Immature natural killer cell (primary cell): ENCODE results near the gene LINC00632. TPM values are rescaled to one million over a fixed set of nuclear protein-coding genes. Genes with fewer than 3 reads are reported as not detected.
"Not testable (repeated sequence)": the region's sequence is repeated elsewhere in the genome, so short reads cannot be mapped to it uniquely, and the experiment has no call there.

ENCODE experiments used
- DNase-seq, 3 donors: peaks; one replicate each; pipeline ENCODE4 v3.0.0; 2022; ENCODE audit warnings: mixed read lengths in 1 of 3
- H3K27ac Mint-ChIP-seq, 6 donors: one replicate each; pipeline ENCODE4 v1.8.0; 2020; ENCODE audit warnings: mixed read lengths in 6 of 6, mild to moderate bottlenecking in 5 of 6, inconsistent platforms in 4 of 6, moderate library complexity in 3 of 6
- H3K27me3 Mint-ChIP-seq, 3 donors: one replicate each; pipeline ENCODE4 v1.8.0; 2020 to 2021; ENCODE audit warnings: low read depth in 3 of 3, mild to moderate bottlenecking in 3 of 3, mixed read lengths in 3 of 3, moderate library complexity in 3 of 3, inconsistent platforms in 1 of 3
- H3K36me3 Mint-ChIP-seq, 3 donors: one replicate each; pipeline ENCODE4 v1.8.0; 2020; ENCODE audit warnings: mixed read lengths in 3 of 3, inconsistent platforms in 2 of 3, mild to moderate bottlenecking in 2 of 3
- H3K4me1 Mint-ChIP-seq, 2 donors: one replicate each; pipeline ENCODE4 v1.8.0; 2020; ENCODE audit warnings: inconsistent platforms in 2 of 2, mild to moderate bottlenecking in 2 of 2, mixed read lengths in 2 of 2, moderate library complexity in 1 of 2
- H3K4me3 Mint-ChIP-seq, 5 donors: one replicate each; pipeline ENCODE4 v1.8.0; 2020; ENCODE audit warnings: mild to moderate bottlenecking in 5 of 5, mixed read lengths in 5 of 5, inconsistent platforms in 3 of 5, moderate library complexity in 3 of 5
- H3K9me3 Mint-ChIP-seq, 6 donors: one replicate each; pipeline ENCODE4 v1.8.0; 2020; ENCODE audit warnings: mild to moderate bottlenecking in 6 of 6, mixed read lengths in 6 of 6, inconsistent platforms in 4 of 6, moderate library complexity in 3 of 6
- polyA plus RNA-seq, 3 donors: library from polyadenylated mRNA; unstranded; fragments of 300-500 nt; fragmentation: Illumina TruSeq; gene quantifications; one replicate each; pipeline ENCODE4 v1.2.3, GENCODE V29; 2021

The LINC00632 gene
- not detected for polyA plus RNA-seq

DNA sequence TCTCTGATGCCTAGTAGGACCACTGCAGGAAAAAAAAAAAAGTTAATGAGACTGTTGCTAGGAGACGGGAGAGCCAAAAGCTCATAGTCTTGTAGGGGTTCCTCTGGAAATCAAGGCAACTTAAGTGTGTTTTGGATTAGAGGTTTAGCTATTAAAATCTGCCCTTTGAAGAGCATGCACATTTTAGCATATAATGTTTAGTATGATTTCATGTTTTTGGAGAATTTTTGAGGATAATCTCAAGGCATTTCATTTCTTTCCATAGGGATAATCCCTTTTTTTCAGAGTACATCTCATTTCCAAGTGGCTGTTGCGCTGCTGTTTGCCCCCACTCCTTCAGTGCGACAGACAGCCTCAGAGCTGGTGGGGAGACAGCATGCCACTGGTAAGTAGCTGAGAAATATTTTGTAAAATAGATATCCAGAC, at the start of gene LINC00632:
TSS of gene LINC00632 (plus strand) at position 339 of the 426 bp plus-strand sequence.
- Mint-ChIP-seq H3K9me3 (peaks cover 0 to 1% (median 0%) of the 10 kb centered on the region in 6 donors), H3K27me3 (peaks cover 0 to 9% (median 1%) of the 10 kb centered on the region in 3 donors), H3K27ac (no peak within 1 kb of the TSS)

DNA sequence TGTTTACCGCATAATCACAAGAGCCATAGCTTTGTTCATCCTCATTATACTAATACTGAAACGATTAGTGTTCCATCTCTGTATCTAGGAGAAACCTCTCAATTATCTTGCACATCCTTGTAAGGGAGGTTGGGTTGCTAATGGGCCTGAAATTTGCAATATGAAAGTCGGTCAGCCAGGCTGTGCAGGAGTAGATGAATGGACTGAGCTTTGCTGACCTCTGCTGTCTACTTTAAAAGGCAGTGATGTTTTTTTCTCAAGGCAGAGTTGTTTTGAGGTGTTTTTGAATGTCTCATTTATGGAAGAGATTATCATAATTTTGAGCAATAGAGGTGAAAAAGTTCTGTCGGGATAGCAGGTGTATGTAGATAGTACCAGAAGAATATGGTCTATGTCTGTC, 47.9 kb upstream of the LINC00632 start:
- no peak for DNase-seq

More for the DNA sequence above, at the start of gene LINC00632:
- no peak within 1 kb of the TSS for H3K4me3 Mint-ChIP-seq
- H3K4me1 Mint-ChIP-seq = no peaks in the 10 kb centered on the region
- H3K36me3 Mint-ChIP-seq = no peaks in the 10 kb centered on the region
- no peak for DNase-seq

DNA sequence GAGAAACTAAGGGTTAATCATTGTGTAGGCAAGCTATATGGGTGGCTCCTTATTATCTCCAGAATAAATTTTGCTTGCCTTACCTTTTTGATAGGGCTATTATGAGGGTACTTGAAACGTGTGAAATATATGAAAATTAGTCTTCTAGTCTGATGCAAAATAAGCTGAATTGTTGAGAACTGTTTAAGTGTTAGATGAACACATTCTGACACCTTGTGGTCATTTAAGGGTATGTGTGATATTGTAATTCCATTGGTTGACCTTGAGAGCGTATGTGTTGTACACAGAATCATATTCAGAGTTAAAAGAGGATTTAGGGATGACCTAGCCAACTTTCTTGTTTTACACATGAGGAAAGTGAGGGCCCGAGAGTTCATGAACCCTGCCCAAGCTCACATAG, 44.6 kb upstream of the LINC00632 start:
- H3K4me3 Mint-ChIP-seq = no peak overlapping the region
- no peaks in the 10 kb centered on the region for H3K4me1 Mint-ChIP-seq
- no peak overlapping the region for H3K27ac Mint-ChIP-seq
- peaks cover 0 to 2% (median 0%) of the 10 kb centered on the region in 6 donors for H3K9me3 Mint-ChIP-seq
- H3K27me3 Mint-ChIP-seq = peaks cover 0 to 2% (median 2%) of the 10 kb centered on the region in 3 donors
- DNase-seq = no peak
- no peaks in the 10 kb centered on the region for H3K36me3 Mint-ChIP-seq

More for the DNA sequence above, 47.9 kb upstream of the LINC00632 start:
- Mint-ChIP-seq H3K9me3 (peaks cover 0 to 2% (median 0%) of the 10 kb centered on the region in 6 donors), H3K27me3 (peaks cover 0 to 2% (median 2%) of the 10 kb centered on the region in 3 donors), H3K27ac (no peak overlapping the region), H3K36me3 (no peaks in the 10 kb centered on the region), H3K4me3 (no peak overlapping the region), H3K4me1 (no peaks in the 10 kb centered on the region)

DNA sequence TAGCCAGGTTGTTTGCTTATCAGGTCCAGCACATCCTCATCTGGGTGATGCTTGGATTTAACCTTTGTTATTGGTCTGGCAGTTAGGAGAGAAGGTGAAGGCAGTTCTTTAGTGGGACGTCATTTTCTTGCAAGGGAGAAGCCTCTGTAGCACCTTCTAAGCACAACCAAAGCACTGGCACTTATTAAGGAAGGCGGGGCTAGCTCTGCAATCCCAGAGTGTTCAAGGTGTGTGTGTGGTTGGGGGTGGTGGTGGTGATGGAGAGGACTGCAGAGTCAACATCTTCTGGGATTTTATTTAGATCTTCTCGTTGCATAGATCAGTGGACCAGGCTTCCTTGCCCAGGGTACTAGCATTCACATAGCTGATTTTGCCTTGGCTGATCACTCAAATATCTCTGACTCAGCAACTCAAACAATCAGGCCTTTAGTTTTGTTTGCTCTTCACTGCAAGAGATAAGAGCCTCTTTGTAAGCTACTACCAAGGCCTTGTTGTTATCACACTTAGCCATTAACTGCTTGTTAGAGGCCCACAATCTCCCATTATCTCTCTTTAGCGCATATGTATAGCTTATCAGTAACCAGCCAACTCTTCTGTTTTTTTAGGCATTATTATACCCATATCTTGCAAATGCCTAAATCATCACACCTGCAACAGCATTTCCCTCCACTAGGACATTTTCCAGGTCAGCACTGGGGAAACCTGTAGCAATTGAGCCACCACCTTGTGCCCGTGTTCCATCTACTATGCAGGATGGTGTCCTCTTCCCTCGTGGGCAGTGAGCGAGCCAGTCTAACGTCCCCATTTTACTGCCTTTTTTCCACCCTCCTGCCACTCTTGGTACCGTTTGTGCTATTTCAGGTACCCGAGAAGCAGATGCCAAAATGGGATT, 36.5 kb upstream of the LINC00632 start:
- Mint-ChIP-seq H3K27ac (no peak overlapping the region), H3K4me1 (no peaks in the 10 kb centered on the region), H3K4me3 (no peak overlapping the region), H3K36me3 (no peaks in the 10 kb centered on the region), H3K27me3 (peaks cover 0 to 5% (median 2%) of the 10 kb centered on the region in 3 donors), H3K9me3 (no peaks in the 10 kb centered on the region)
- no peak for DNase-seq

GRCh38 chrX:140687706-140688105, 21.9 kb upstream of the LINC00632 start:
- Mint-ChIP-seq H3K27ac (no peak overlapping the region), H3K27me3 (peaks cover 0 to 9% (median 1%) of the 10 kb centered on the region in 3 donors), H3K4me3 (no peak overlapping the region), H3K9me3 (peaks cover 0 to 2% (median 0%) of the 10 kb centered on the region in 6 donors), H3K4me1 (no peaks in the 10 kb centered on the region), H3K36me3 (no peaks in the 10 kb centered on the region)
- DNase-seq = no peak

GRCh38 chrX:140691596-140691995, 18.0 kb upstream of the LINC00632 start:
- H3K4me1 Mint-ChIP-seq, H3K4me3 Mint-ChIP-seq, H3K36me3 Mint-ChIP-seq, H3K27me3 Mint-ChIP-seq, H3K27ac Mint-ChIP-seq, DNase-seq, H3K9me3 Mint-ChIP-seq: not testable (repeated sequence)

DNA sequence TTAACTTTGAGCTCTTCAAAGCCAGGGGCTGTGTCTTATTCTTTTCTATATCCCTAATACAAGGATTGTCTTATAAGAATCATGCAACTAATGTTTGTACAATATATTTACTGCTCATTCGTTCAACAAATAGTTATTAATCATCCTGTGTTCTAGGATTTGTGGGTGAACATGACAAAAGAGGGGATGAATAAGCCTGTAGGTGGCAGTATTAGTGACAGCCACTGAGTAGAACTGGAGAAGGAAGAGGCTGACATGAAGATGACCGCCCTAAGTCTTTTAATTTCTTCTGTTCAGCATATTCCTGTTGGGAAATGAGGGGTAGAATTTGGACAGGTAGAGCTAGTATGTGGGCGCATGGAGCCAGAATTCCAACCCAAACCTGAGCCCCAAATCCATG, 11.9 kb upstream of the LINC00632 start:
- peaks cover 0 to 2% (median 1%) of the 10 kb centered on the region in 3 donors for H3K27me3 Mint-ChIP-seq
- H3K9me3 Mint-ChIP-seq = no peaks in the 10 kb centered on the region
- no peak for DNase-seq
- H3K36me3 Mint-ChIP-seq = no peaks in the 10 kb centered on the region
- H3K4me3 Mint-ChIP-seq = no peak overlapping the region
- no peak overlapping the region for H3K27ac Mint-ChIP-seq
- no peaks in the 10 kb centered on the region for H3K4me1 Mint-ChIP-seq

DNA sequence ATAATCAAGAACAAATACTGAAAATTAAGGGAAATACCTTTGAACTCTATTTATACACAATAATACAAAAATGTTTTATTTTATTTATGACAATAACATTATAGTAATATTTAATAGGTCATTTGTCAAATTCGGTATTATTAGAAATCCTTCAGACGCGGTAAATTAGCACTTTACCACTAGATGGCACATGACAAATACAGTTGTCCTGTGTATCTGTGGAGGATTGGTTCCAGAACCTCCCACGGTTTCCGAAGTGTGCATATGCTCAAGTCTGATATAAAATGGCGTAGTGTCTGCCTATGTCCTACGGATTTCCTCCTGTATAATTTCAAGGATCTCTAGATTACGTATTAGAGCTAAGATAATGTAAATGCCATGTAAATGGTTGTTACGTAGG, 8.1 kb upstream of the LINC00632 start:
- H3K27ac Mint-ChIP-seq = no peak overlapping the region
- H3K27me3 Mint-ChIP-seq = no peaks in the 10 kb centered on the region
- H3K4me1 Mint-ChIP-seq = no peaks in the 10 kb centered on the region
- no peaks in the 10 kb centered on the region for H3K9me3 Mint-ChIP-seq
- no peak overlapping the region for H3K4me3 Mint-ChIP-seq
- H3K36me3 Mint-ChIP-seq = no peaks in the 10 kb centered on the region
- DNase-seq = no peak

DNA sequence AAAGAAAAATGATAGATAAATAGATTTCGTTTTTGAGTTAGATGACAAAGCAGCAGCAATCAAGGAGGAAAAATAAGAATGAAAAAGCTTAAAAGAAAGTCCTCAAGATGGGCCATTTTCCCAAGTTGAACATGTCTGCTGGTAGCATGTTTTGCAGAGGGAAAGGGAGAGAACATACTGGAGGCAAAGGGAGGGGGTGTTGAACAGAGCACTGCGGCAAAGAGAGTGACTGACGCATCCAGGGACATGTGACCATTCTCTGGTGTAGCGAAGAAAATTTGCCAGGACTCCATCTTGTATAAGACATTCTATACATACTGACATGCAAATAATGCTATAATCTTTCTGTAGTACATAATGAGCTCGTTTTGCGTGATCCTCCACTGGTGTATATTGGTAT, 1.2 kb downstream of the LINC00632 start:
- peaks cover 0 to 1% (median 0%) of the 10 kb centered on the region in 6 donors for H3K9me3 Mint-ChIP-seq
- H3K27me3 Mint-ChIP-seq = peaks cover 0 to 9% (median 1%) of the 10 kb centered on the region in 3 donors
- no peak overlapping the region for H3K27ac Mint-ChIP-seq
- no peaks in the 10 kb centered on the region for H3K4me1 Mint-ChIP-seq
- H3K4me3 Mint-ChIP-seq = no peak overlapping the region
- no peak for DNase-seq
- H3K36me3 Mint-ChIP-seq = no peaks in the 10 kb centered on the region

DNA sequence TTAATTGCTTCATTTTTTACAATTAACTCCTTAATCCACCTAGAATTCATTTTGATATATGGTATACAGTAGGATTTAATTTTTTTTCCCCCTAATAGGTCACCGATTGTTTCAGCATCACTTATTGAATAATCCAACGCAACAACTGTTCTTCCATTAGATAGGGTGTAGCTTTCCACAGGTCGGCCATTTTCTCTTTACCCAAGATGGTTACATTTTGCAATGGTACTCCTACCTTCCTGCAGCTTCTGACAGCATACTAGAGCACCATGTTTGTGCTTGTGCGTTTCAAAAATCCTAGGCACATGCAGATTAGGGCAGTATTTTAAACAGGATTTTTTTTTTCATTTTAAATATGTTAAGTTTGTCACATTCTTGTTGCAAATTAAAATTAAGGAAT, 2.3 kb downstream of the LINC00632 start:
- H3K27me3 Mint-ChIP-seq = peaks cover 0 to 7% (median 1%) of the 10 kb centered on the region in 3 donors
- H3K36me3 Mint-ChIP-seq = no peaks in the 10 kb centered on the region
- no peaks in the 10 kb centered on the region for H3K4me1 Mint-ChIP-seq
- peaks cover 0 to 1% (median 0%) of the 10 kb centered on the region in 6 donors for H3K9me3 Mint-ChIP-seq
- H3K4me3 Mint-ChIP-seq = no peak overlapping the region
- DNase-seq = no peak
- no peak overlapping the region for H3K27ac Mint-ChIP-seq

- Mint-ChIP-seq H3K4me3 (peak overlapping the region in 1 of 5 donors; percentile 4), H3K9me3 (peaks cover 0 to 1% (median 0%) of the 10 kb centered on the region in 6 donors), H3K27me3 (peaks cover 0 to 6% (median 1%) of the 10 kb centered on the region in 3 donors), H3K36me3 (no peaks in the 10 kb centered on the region), H3K4me1 (no peaks in the 10 kb centered on the region), H3K27ac (no peak overlapping the region)
- DNase-seq = peak in 2 of 3 donors; percentile 11 to 17
These were observed 3.0 kb downstream of the LINC00632 start for GRCh38 chrX:140712413-140713173.

GRCh38 chrX:140713174-140713539, 3.6 kb downstream of the LINC00632 start:
- Mint-ChIP-seq H3K27ac (no peak overlapping the region), H3K27me3 (peaks cover 0 to 6% (median 0%) of the 10 kb centered on the region in 3 donors), H3K4me3 (peak overlapping the region in 1 of 5 donors; percentile 16), H3K36me3 (no peaks in the 10 kb centered on the region), H3K4me1 (no peaks in the 10 kb centered on the region), H3K9me3 (no peaks in the 10 kb centered on the region)
- no peak for DNase-seq

DNA sequence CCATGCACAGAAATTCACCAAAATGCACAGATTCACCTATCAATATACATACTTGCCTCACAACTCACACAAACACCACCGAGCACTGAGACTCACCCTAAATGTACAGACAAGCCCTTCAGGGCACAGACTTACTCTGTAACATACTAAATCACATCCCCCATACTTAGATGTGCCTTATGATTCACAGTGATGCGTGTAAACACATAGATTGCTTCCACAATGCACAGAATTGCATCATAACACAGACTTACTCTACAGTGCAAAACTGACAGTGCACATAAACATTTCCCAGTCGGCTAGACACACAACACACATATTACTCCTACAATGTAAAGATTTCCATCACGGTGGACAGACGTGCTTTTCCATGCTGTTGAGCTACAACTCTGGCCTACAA, 6.2 kb downstream of the LINC00632 start:
- Mint-ChIP-seq H3K4me3 (no peak overlapping the region), H3K4me1 (no peaks in the 10 kb centered on the region), H3K36me3 (no peaks in the 10 kb centered on the region), H3K9me3 (no peaks in the 10 kb centered on the region), H3K27me3 (peaks cover 0 to 4% (median 0%) of the 10 kb centered on the region in 3 donors), H3K27ac (no peak overlapping the region)
- no peak for DNase-seq

GRCh38 chrX:140723121-140723715, 13.7 kb downstream of the LINC00632 start:
- Mint-ChIP-seq H3K27me3 (peaks cover 0 to 4% (median 0%) of the 10 kb centered on the region in 3 donors), H3K4me3 (no peak overlapping the region), H3K36me3 (no peaks in the 10 kb centered on the region), H3K4me1 (no peaks in the 10 kb centered on the region), H3K27ac (no peak overlapping the region), H3K9me3 (no peaks in the 10 kb centered on the region)
- DNase-seq = no peak
